ENCODE data around the gene NAA10.

NAA10 gene

GRCh38 chrX:153927922-153928760, 6.7 kb downstream of the NAA10 start:
- DNase-seq (ENCODE audit: low spot score): peak; percentile 96

GRCh38 chrX:153927672-153927921, 7.2 kb downstream of the NAA10 start:
- DNase-seq (ENCODE audit: low spot score): no peak

- DNase-seq (ENCODE audit: low spot score): no peak
These were observed 7.8 kb downstream of the NAA10 start for GRCh38 chrX:153926858-153927671.

- DNase-seq (ENCODE audit: low spot score): no peak
These were observed 8.3 kb downstream of the NAA10 start for GRCh38 chrX:153926552-153926857.

GRCh38 chrX:153925739-153926551, 8.9 kb downstream of the NAA10 start, which contains the start of gene ARHGAP4:
ARHGAP4 (minus strand) TSS chrX:153926264; CDS start chrX:153926202, 62 bp downstream.
- DNase-seq (ENCODE audit: low spot score): no peak

GRCh38 chrX:153925387-153925738, 9.5 kb downstream of the NAA10 start:
- no peak for DNase-seq (ENCODE audit: low spot score)

- DNase-seq (ENCODE audit: low spot score): peak; percentile 65
These were observed 10.5 kb downstream of the NAA10 start for GRCh38 chrX:153924149-153924861.

- peak; percentile 72 for DNase-seq (ENCODE audit: low spot score)
These were observed 11.6 kb downstream of the NAA10 start for GRCh38 chrX:153922932-153923857.

GRCh38 chrX:153921511-153922446, 13.1 kb downstream of the NAA10 start:
- no peak for DNase-seq (ENCODE audit: low spot score)

- DNase-seq (ENCODE audit: low spot score): no peak
These were observed 13.8 kb downstream of the NAA10 start for GRCh38 chrX:153921070-153921469.

GRCh38 chrX:153920546-153920945, 14.3 kb downstream of the NAA10 start:
- no peak for DNase-seq (ENCODE audit: low spot score)

GRCh38 chrX:153919281-153919680, 15.6 kb downstream of the NAA10 start:
- no peak for DNase-seq (ENCODE audit: low spot score)

GRCh38 chrX:153917869-153918268, 17.0 kb downstream of the NAA10 start:
- DNase-seq (ENCODE audit: low spot score): no peak

GRCh38 chrX:153913701-153914100, 21.1 kb downstream of the NAA10 start:
- DNase-seq (ENCODE audit: low spot score): no peak

GRCh38 chrX:153913211-153913610, 21.6 kb downstream of the NAA10 start:
- DNase-seq (ENCODE audit: low spot score): no peak

- DNase-seq (ENCODE audit: low spot score): no peak
These were observed 23.0 kb downstream of the NAA10 start for GRCh38 chrX:153911798-153912197.

GRCh38 chrX:153910446-153910845, 24.4 kb downstream of the NAA10 start:
- DNase-seq (ENCODE audit: low spot score): no peak

GRCh38 chrX:153909980-153910360, 24.9 kb downstream of the NAA10 start:
- no peak for DNase-seq (ENCODE audit: low spot score)

GRCh38 chrX:153909024-153909979, 25.5 kb downstream of the NAA10 start:
- no peak for DNase-seq (ENCODE audit: low spot score)
